ENCODE measurements around the gene CHI3L2. TPM values are rescaled to one million over a fixed set of nuclear protein-coding genes. Genes with fewer than 3 reads are reported as not detected.

The CHI3L2 gene
- total and polyA plus RNA-seq, 4 donors, result 30.1 to 298 (median 141) TPM

GRCh38 chr1:111234258-111234657 is 6.7 kb downstream of the CHI3L2 start:
- WGBS, 2 donors, result 90 to 96% methylated on average over 4 of the region's 4 CpGs
- Histone ChIP-seq H3K9me3 (ENCODE audit: control insufficient read depth in 4 of 4, insufficient read depth in 3 of 4, low read length in 3 of 4) (no peaks in the 10 kb centered on the region), H3K27ac (ENCODE audit: low read depth in 1 of 2, low read length in 1 of 2) (no peak overlapping the region), H3K4me3 (no peak overlapping the region), H3K27me3 (ENCODE audit: control insufficient read depth in 3 of 3, insufficient read depth in 3 of 3, low read length in 2 of 3) (no peaks in the 10 kb centered on the region), H3K4me1 (ENCODE audit: control insufficient read depth in 5 of 5, insufficient read depth in 5 of 5, low read length in 5 of 5) (no peaks in the 10 kb centered on the region), H3K9ac (ENCODE audit: insufficient read depth in 1 of 2, low read length in 2 of 2) (no peak overlapping the region), H3K36me3 (ENCODE audit: control insufficient read depth in 4 of 4, insufficient read depth in 4 of 4, low read length in 4 of 4) (no peaks in the 10 kb centered on the region)
- ATAC-seq (ENCODE audit: insufficient read depth, low FRiP score) (no peak), DNase-seq (no peak)
- no peak for TF ChIP-seq CTCF (IDR thresholded peaks at IDR 0.05; ENCODE audit: control extremely low read depth, extremely low read depth)

DNA sequence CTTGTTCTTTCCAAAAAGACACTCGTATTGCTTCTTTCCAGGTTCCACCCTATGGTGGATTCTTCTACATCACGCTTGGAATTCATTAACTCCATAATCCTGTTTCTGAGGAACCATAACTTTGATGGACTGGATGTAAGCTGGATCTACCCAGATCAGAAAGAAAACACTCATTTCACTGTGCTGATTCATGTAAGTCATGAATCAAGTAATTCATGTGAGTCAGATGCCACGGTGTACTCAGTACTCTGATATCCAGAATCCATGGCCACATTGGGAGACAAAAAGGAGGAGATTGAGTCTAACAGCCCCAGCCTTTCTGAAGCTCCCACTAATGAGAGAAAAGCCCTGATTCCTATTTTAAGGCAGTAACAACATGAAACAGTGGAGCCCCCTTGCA is 7.4 kb downstream of the CHI3L2 start:
- Histone ChIP-seq H3K4me1 (ENCODE audit: control insufficient read depth in 5 of 5, insufficient read depth in 5 of 5, low read length in 5 of 5) (no peaks in the 10 kb centered on the region), H3K9me3 (ENCODE audit: control insufficient read depth in 4 of 4, insufficient read depth in 3 of 4, low read length in 3 of 4) (no peaks in the 10 kb centered on the region), H3K9ac (ENCODE audit: insufficient read depth in 1 of 2, low read length in 2 of 2) (no peak overlapping the region), H3K36me3 (ENCODE audit: control insufficient read depth in 4 of 4, insufficient read depth in 4 of 4, low read length in 4 of 4) (no peaks in the 10 kb centered on the region), H3K27me3 (ENCODE audit: control insufficient read depth in 3 of 3, insufficient read depth in 3 of 3, low read length in 2 of 3) (no peaks in the 10 kb centered on the region), H3K27ac (ENCODE audit: low read depth in 1 of 2, low read length in 1 of 2) (no peak overlapping the region), H3K4me3 (no peak overlapping the region)
- WGBS, 2 donors, result 88 to 92% methylated on average over 3 of the region's 3 CpGs
- TF ChIP-seq CTCF (IDR thresholded peaks at IDR 0.05; ENCODE audit: control extremely low read depth, extremely low read depth), result no peak
- ATAC-seq (ENCODE audit: insufficient read depth, low FRiP score), result no peak
- DNase-seq, result no peak

- Histone ChIP-seq H3K9ac (ENCODE audit: insufficient read depth in 1 of 2, low read length in 2 of 2) (no peak overlapping the region), H3K4me3 (no peak overlapping the region)
- 17 to 40% methylated on average over 1 of the region's 1 CpG for WGBS, 2 donors
Observed at GRCh38 chr1:111236379-111236778, 8.9 kb downstream of the CHI3L2 start.

More at GRCh38 chr1:111236379-111236778, 8.9 kb downstream of the CHI3L2 start:
- no peak for ATAC-seq (ENCODE audit: insufficient read depth, low FRiP score)
- no peaks in the 10 kb centered on the region for H3K27me3 ChIP-seq (ENCODE audit: control insufficient read depth in 3 of 3, insufficient read depth in 3 of 3, low read length in 2 of 3)
- no peak for DNase-seq
- H3K9me3 ChIP-seq (ENCODE audit: control insufficient read depth in 4 of 4, insufficient read depth in 3 of 4, low read length in 3 of 4), result no peaks in the 10 kb centered on the region
- no peaks in the 10 kb centered on the region for H3K4me1 ChIP-seq (ENCODE audit: control insufficient read depth in 5 of 5, insufficient read depth in 5 of 5, low read length in 5 of 5)
- H3K36me3 ChIP-seq (ENCODE audit: control insufficient read depth in 4 of 4, insufficient read depth in 4 of 4, low read length in 4 of 4), result no peaks in the 10 kb centered on the region
- no peak for TF ChIP-seq CTCF (IDR thresholded peaks at IDR 0.05; ENCODE audit: control extremely low read depth, extremely low read depth)
- no peak overlapping the region for H3K27ac ChIP-seq (ENCODE audit: low read depth in 1 of 2, low read length in 1 of 2)
